Panc1 (cell line): ENCODE data around the gene SYCP2. TPM values are rescaled to one million over a fixed set of nuclear protein-coding genes. Genes with fewer than 3 reads are reported as not detected.

Experiments
- ATAC-seq: fragments of 200-7000 bp; cut with Tn5 transposase; 2 replicates; pipeline ENCODE4 v1.9.1; 2020; ENCODE audit warnings: mild to moderate bottlenecking, moderate library complexity
- BruUV-seq: library from RNA; stranded (reverse); fragments of 400-500 nt; replicated peaks from 2 replicates; lab custom pipeline; 2021; lab: Mats Ljungman, UMichigan
- CTCF ChIA-PET: fragments of 300-600 bp; sonication (Branson Sonifier 250); formaldehyde crosslinking; loops from one replicate; lab custom pipeline; 2022; ENCODE audit warnings: antibody characterized with exemption; lab: Charles Lee
- POLR2A ChIA-PET: fragments of 300-600 bp; sonication (Branson Sonifier 250); formaldehyde crosslinking; loops from one replicate; lab custom pipeline; 2022; ENCODE audit warnings: antibody characterized with exemption; lab: Charles Lee
- DNase-seq: peaks from one replicate; pipeline ENCODE4 v3.0.0-alpha.2; 2010; ENCODE audit warnings: low read depth, low spot score
- H3K27ac ChIP-seq: 2 replicates; pipeline ENCODE4 v1.5.1; 2011; ENCODE audit warnings: mild to moderate bottlenecking, low read length, inconsistent platforms
- H3K27me3 ChIP-seq: fragments of 200-500 bp; sonication (Bioruptor generic); 2 replicates; pipeline ENCODE4 v1.6.0; 2014; ENCODE audit warnings: low read length, inconsistent platforms; ENCODE audit not compliant: control insufficient read depth, insufficient read depth
- H3K36me3 ChIP-seq: fragments of 200-500 bp; sonication (Bioruptor generic); 2 replicates; pipeline ENCODE4 v1.5.1; 2014; ENCODE audit warnings: inconsistent platforms, mild to moderate bottlenecking, low read length, moderate library complexity; ENCODE audit not compliant: control insufficient read depth, insufficient read depth
- H3K4me1 ChIP-seq: 2 replicates; pipeline ENCODE4 v1.5.1; 2011; ENCODE audit warnings: inconsistent platforms, mild to moderate bottlenecking, low read length, moderate library complexity; ENCODE audit not compliant: control insufficient read depth, insufficient read depth
- H3K4me3 ChIP-seq, 2 experiments: 2 replicates each; pipeline ENCODE4 v1.5.1; 2011 to 2012; ENCODE audit warnings: low read depth in 2 of 2, low read length in 2 of 2, mild to moderate bottlenecking in 2 of 2, inconsistent platforms in 1 of 2, moderate library complexity in 1 of 2
- H3K9me3 ChIP-seq: fragments of 200-500 bp; sonication (Bioruptor generic); 2 replicates; pipeline ENCODE4 v1.5.1; 2014; ENCODE audit warnings: low read depth, mild to moderate bottlenecking, inconsistent platforms, low read length, moderate library complexity; ENCODE audit not compliant: control insufficient read depth, insufficient read depth
- POLR2AphosphoS5 ChIP-seq: IDR thresholded peaks from 2 replicates; pipeline ENCODE4 v1.6.1; 2012; ENCODE audit warnings: mild to moderate bottlenecking, low read depth, low read length, moderate library complexity
- SIN3A ChIP-seq: IDR thresholded peaks from 2 replicates; pipeline ENCODE4 v1.6.1; 2012; ENCODE audit warnings: low read depth, mild to moderate bottlenecking, low read length, moderate library complexity, borderline replicate concordance; ENCODE audit not compliant: insufficient read depth
- TCF7L2 ChIP-seq: IDR thresholded peaks from 2 replicates; pipeline ENCODE4 v1.6.1; 2011; ENCODE audit warnings: mild to moderate bottlenecking, low read depth, low read length, inconsistent platforms
- in situ Hi-C: cut with HindIII; loops from 2 replicates; pipeline ENCODE4 v1.10.0; 2016; ENCODE audit warnings: low sequenced_read_pairs, low pct_unique_long_range_greater_than_20kb
- intact Hi-C: fragments of 100-400 bp; cut with micrococcal nuclease; formaldehyde crosslinking; loops from one replicate; pipeline ENCODE4 v1.10.0; 2022; ENCODE audit not compliant: unreplicated experiment
- total RNA-seq: library from RNA; stranded (reverse); gene quantifications from one replicate; pipeline ENCODE4 v1.2.1, GENCODE V29; 2021; ENCODE audit not compliant: unreplicated experiment
- TF ChIP-seq, protein P1 (sequence below): fragments of 450-650 bp; IDR thresholded peaks from 2 replicates; pipeline ENCODE4 v1.5.1; 2017; ENCODE audit warnings: mild to moderate bottlenecking
- TF ChIP-seq, protein P2 (sequence below), 2 experiments: IDR thresholded peaks; 2 replicates each; pipeline ENCODE4 v1.6.1; 2011 to 2012; ENCODE audit warnings: low read depth in 2 of 2, control low read depth in 1 of 2, low read length in 1 of 2, mild to moderate bottlenecking in 1 of 2, moderate library complexity in 1 of 2; ENCODE audit not compliant: insufficient read depth in 1 of 2

SYCP2 gene
- total RNA-seq, 1 experiment from 2014 or later, result 39.7 TPM

DNA sequence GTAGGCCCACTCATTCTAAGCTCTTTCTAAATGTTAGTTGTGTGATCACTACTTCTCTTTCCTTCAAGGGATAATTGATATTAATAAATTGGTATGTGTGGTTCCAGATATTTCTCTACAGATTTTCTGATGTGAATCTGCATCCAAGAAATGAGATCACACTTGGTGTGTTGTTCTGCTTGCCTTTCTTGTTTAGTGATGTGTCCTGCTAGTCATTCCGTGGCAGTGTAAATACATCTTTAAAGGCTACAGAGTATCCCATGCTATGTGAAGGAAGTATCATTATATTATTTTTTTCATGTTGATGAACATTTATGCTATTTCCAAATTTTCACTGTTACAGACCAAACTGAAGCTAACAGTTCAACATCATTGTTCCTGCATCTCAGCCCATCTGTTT is 38.0 kb upstream of the SYCP2 start:
- no peak for TF ChIP-seq TCF7L2
- TF ChIP-seq, protein P1, sequence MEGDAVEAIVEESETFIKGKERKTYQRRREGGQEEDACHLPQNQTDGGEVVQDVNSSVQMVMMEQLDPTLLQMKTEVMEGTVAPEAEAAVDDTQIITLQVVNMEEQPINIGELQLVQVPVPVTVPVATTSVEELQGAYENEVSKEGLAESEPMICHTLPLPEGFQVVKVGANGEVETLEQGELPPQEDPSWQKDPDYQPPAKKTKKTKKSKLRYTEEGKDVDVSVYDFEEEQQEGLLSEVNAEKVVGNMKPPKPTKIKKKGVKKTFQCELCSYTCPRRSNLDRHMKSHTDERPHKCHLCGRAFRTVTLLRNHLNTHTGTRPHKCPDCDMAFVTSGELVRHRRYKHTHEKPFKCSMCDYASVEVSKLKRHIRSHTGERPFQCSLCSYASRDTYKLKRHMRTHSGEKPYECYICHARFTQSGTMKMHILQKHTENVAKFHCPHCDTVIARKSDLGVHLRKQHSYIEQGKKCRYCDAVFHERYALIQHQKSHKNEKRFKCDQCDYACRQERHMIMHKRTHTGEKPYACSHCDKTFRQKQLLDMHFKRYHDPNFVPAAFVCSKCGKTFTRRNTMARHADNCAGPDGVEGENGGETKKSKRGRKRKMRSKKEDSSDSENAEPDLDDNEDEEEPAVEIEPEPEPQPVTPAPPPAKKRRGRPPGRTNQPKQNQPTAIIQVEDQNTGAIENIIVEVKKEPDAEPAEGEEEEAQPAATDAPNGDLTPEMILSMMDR, result no peak
- no peak overlapping the region for H3K4me3 ChIP-seq
- H3K36me3 ChIP-seq, result no peaks in the 10 kb centered on the region
- DNase-seq (no peak), ATAC-seq (no peak)
- BruUV-seq, result no TSS peak
- intact Hi-C loops (no loop called here), in situ Hi-C loops (no loop called here)
- H3K9me3 ChIP-seq, result no peaks in the 10 kb centered on the region
- POLR2A ChIA-PET, result no interaction called here
- H3K27ac ChIP-seq, result no peak overlapping the region
- no peaks in the 10 kb centered on the region for H3K4me1 ChIP-seq
- H3K27me3 ChIP-seq, result no peaks in the 10 kb centered on the region
- CTCF ChIA-PET, result no interaction called here

- ChIA-PET CTCF (no interaction called here), POLR2A (no interaction called here)
- intact Hi-C loops, result no loop called here
- no TSS peak for BruUV-seq
- ATAC-seq (no peak), DNase-seq (no peak)
- H3K27me3 ChIP-seq, result no peaks in the 10 kb centered on the region
- in situ Hi-C loops, result no loop called here
- no peaks in the 10 kb centered on the region for H3K9me3 ChIP-seq
- no peak overlapping the region for H3K4me3 ChIP-seq
- H3K27ac ChIP-seq, result no peak overlapping the region
- no peaks in the 10 kb centered on the region for H3K36me3 ChIP-seq
- H3K4me1 ChIP-seq, result no peaks in the 10 kb centered on the region
- TF ChIP-seq POLR2AphosphoS5, result no peak
- TF ChIP-seq, protein P1, result no peak
- TF ChIP-seq SIN3A, result no peak
- TF ChIP-seq, protein P2, sequence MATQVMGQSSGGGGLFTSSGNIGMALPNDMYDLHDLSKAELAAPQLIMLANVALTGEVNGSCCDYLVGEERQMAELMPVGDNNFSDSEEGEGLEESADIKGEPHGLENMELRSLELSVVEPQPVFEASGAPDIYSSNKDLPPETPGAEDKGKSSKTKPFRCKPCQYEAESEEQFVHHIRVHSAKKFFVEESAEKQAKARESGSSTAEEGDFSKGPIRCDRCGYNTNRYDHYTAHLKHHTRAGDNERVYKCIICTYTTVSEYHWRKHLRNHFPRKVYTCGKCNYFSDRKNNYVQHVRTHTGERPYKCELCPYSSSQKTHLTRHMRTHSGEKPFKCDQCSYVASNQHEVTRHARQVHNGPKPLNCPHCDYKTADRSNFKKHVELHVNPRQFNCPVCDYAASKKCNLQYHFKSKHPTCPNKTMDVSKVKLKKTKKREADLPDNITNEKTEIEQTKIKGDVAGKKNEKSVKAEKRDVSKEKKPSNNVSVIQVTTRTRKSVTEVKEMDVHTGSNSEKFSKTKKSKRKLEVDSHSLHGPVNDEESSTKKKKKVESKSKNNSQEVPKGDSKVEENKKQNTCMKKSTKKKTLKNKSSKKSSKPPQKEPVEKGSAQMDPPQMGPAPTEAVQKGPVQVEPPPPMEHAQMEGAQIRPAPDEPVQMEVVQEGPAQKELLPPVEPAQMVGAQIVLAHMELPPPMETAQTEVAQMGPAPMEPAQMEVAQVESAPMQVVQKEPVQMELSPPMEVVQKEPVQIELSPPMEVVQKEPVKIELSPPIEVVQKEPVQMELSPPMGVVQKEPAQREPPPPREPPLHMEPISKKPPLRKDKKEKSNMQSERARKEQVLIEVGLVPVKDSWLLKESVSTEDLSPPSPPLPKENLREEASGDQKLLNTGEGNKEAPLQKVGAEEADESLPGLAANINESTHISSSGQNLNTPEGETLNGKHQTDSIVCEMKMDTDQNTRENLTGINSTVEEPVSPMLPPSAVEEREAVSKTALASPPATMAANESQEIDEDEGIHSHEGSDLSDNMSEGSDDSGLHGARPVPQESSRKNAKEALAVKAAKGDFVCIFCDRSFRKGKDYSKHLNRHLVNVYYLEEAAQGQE (IDR thresholded peaks at IDR 0.05; ENCODE audit: insufficient read depth in 1 of 2, low read depth in 2 of 2, low read length in 1 of 2), result no peak
- TF ChIP-seq TCF7L2, result no peak
These were observed 33.0 kb upstream of the SYCP2 start for GRCh38 chr20:59966428-59966827.
